H1 (cell line): Measurements from ENCODE around the gene ST6GALNAC2. TPM values are rescaled to one million over a fixed set of nuclear protein-coding genes. Genes with fewer than 3 reads are reported as not detected.

Experiments used
- CTCF ChIA-PET: fragments of 300-600 bp; sonication (Branson Sonifier 250); formaldehyde crosslinking; loops from one replicate; lab custom pipeline; 2021; ENCODE audit not compliant: partially characterized antibody; lab: Charles Lee
- POLR2A ChIA-PET: fragments of 300-600 bp; sonication (Branson Sonifier 250); formaldehyde crosslinking; loops from one replicate; lab custom pipeline; 2021; ENCODE audit warnings: inconsistent platforms; ENCODE audit not compliant: partially characterized antibody; lab: Charles Lee
- DNase-seq, 2 experiments: peaks; one replicate each; pipeline versions ENCODE4 v3.0.0 to v3.0.0-alpha.2; 2010 to 2022; ENCODE audit warnings: low spot score in 2 of 2, low read depth in 1 of 2, mixed read lengths in 1 of 2
- FAIRE-seq: peaks from 2 replicates; lab custom pipeline; 2011; peaks lifted over from hg19 to GRCh38; lab: Jason Lieb, UNC
- H2AFZ ChIP-seq: 2 replicates; pipeline ENCODE4 v1.8.1; 2012; ENCODE audit warnings: low read length, inconsistent platforms
- H2AK5ac ChIP-seq: 2 replicates; pipeline ENCODE4 v1.6.1; 2013; ENCODE audit warnings: low read depth, low read length
- H2BK120ac ChIP-seq: replicated peaks from 2 replicates; pipeline ENCODE3; 2013; ENCODE audit warnings: low read depth, low read length, inconsistent platforms
- H2BK12ac ChIP-seq: 2 replicates; pipeline ENCODE4 v1.6.1; 2013; ENCODE audit warnings: low read depth, low read length
- H2BK15ac ChIP-seq: 2 replicates; pipeline ENCODE4 v1.6.1; 2013; ENCODE audit warnings: low read length
- H2BK20ac ChIP-seq: 2 replicates; pipeline ENCODE4 v1.6.1; 2013; ENCODE audit warnings: low read length
- H2BK5ac ChIP-seq: 2 replicates; pipeline ENCODE4 v1.6.1; 2013; ENCODE audit warnings: low read depth, low read length
- H3K14ac ChIP-seq: 2 replicates; pipeline ENCODE4 v1.6.1; 2013; ENCODE audit warnings: inconsistent platforms; ENCODE audit not compliant: insufficient read length
- H3K18ac ChIP-seq: 2 replicates; pipeline ENCODE4 v1.6.1; 2013; ENCODE audit warnings: low read length; ENCODE audit errors: extremely low read depth
- H3K23ac ChIP-seq: 2 replicates; pipeline ENCODE4 v1.6.1; 2013; ENCODE audit warnings: inconsistent platforms; ENCODE audit not compliant: insufficient read length
- H3K23me2 ChIP-seq: 2 replicates; pipeline ENCODE4 v1.6.1; 2013; ENCODE audit warnings: low read depth, low read length
- H3K27ac ChIP-seq: 2 replicates; pipeline ENCODE4 v1.6.1; 2011; ENCODE audit warnings: low read depth, low read length, inconsistent platforms
- H3K27me3 ChIP-seq, 4 experiments: replicated peaks in 1 of 4; 1 replicate in 1 of 4; 2 replicates in 3 of 4; pipeline versions ENCODE4 v1.6.1 to v1.8.1; 2011 to 2013; ENCODE audit warnings: low read length in 3 of 4, mild to moderate bottlenecking in 3 of 4, inconsistent platforms in 2 of 4, mixed read lengths in 2 of 4, moderate library complexity in 1 of 4; ENCODE audit not compliant: control insufficient read depth in 3 of 4, insufficient read depth in 3 of 4; ENCODE audit errors: extremely low read depth in 1 of 4
- H3K36me3 ChIP-seq, 4 experiments: 2 replicates each; pipeline versions ENCODE4 v1.6.1 to v1.8.1; 2011 to 2013; ENCODE audit warnings: mild to moderate bottlenecking in 4 of 4, low read length in 3 of 4, moderate library complexity in 2 of 4, control low read depth in 1 of 4, inconsistent platforms in 1 of 4; ENCODE audit not compliant: insufficient read depth in 4 of 4, control insufficient read depth in 2 of 4
- H3K4ac ChIP-seq: replicated peaks from 2 replicates; pipeline ENCODE3; 2013; ENCODE audit warnings: low read length, low read depth, mixed read lengths, inconsistent platforms; ENCODE audit not compliant: insufficient read length
- H3K4me1 ChIP-seq, 4 experiments: replicated peaks in 1 of 4; 1 replicate in 1 of 4; 2 replicates in 3 of 4; pipeline versions ENCODE4 v1.6.1 to v1.8.1; 2011 to 2013; ENCODE audit warnings: low read length in 3 of 4, inconsistent platforms in 2 of 4, mixed read lengths in 1 of 4; ENCODE audit not compliant: insufficient read depth in 4 of 4, control insufficient read depth in 3 of 4
- H3K4me2 ChIP-seq, 2 experiments: 2 replicates each; pipeline versions ENCODE4 v1.6.1 to v1.8.1; 2011 to 2013; ENCODE audit warnings: low read depth in 2 of 2, low read length in 2 of 2, control low read depth in 1 of 2, inconsistent platforms in 1 of 2, mild to moderate bottlenecking in 1 of 2; ENCODE audit not compliant: insufficient read depth in 1 of 2
- H3K4me3 ChIP-seq, 4 experiments: fragments of 200-600, 300-600 bp in 1 of 4; sonication (generic), shearing (Covaris generic), sonication (Bioruptor Twin) in 1 of 4; 2 replicates each; pipeline versions ENCODE4 v1.5.1 to v1.8.1; 2011 to 2016; ENCODE audit warnings: low read length in 4 of 4, low read depth in 3 of 4, control low read depth in 2 of 4, inconsistent platforms in 2 of 4, mild to moderate bottlenecking in 2 of 4, mixed read lengths in 1 of 4, moderate library complexity in 1 of 4; ENCODE audit not compliant: insufficient read depth in 2 of 4; ENCODE audit errors: extremely low read depth in 1 of 4
- H3K56ac ChIP-seq: replicated peaks from 2 replicates; pipeline ENCODE3; 2013; ENCODE audit warnings: low read depth, mild to moderate bottlenecking, mixed read lengths, low read length, inconsistent platforms; ENCODE audit not compliant: insufficient read length
- H3K79me1 ChIP-seq: 2 replicates; pipeline ENCODE4 v1.6.1; 2013; ENCODE audit warnings: low read depth, low read length, control low read depth
- H3K79me2 ChIP-seq, 2 experiments: 2 replicates each; pipeline versions ENCODE4 v1.6.1 to v1.8.1; 2012 to 2013; ENCODE audit warnings: low read length in 2 of 2, mild to moderate bottlenecking in 2 of 2, inconsistent platforms in 1 of 2; ENCODE audit not compliant: insufficient read depth in 2 of 2, control insufficient read depth in 1 of 2
- H3K9ac ChIP-seq, 4 experiments: replicated peaks in 1 of 4; 1 replicate in 1 of 4; 2 replicates in 3 of 4; pipeline versions ENCODE4 v1.6.1 to v1.8.1; 2011 to 2013; ENCODE audit warnings: low read depth in 3 of 4, low read length in 3 of 4, control low read depth in 2 of 4, mild to moderate bottlenecking in 2 of 4, moderate library complexity in 2 of 4, inconsistent platforms in 1 of 4; ENCODE audit errors: extremely low read depth in 1 of 4
- H3K9me3 ChIP-seq, 2 experiments: 2 replicates each; pipeline versions ENCODE4 v1.6.1 to v1.8.1; 2012 to 2013; ENCODE audit warnings: mild to moderate bottlenecking in 2 of 2, moderate library complexity in 2 of 2, control low read depth in 1 of 2, inconsistent platforms in 1 of 2, low read depth in 1 of 2, low read length in 1 of 2, mixed read lengths in 1 of 2; ENCODE audit not compliant: insufficient read depth in 2 of 2
- H4K20me1 ChIP-seq, 2 experiments: replicated peaks in 1 of 2; 2 replicates each; pipeline versions ENCODE3 to v1.8.1; 2011 to 2013; ENCODE audit warnings: inconsistent platforms in 2 of 2, low read length in 2 of 2, mild to moderate bottlenecking in 1 of 2; ENCODE audit not compliant: insufficient read depth in 2 of 2, control insufficient read depth in 1 of 2
- H4K5ac ChIP-seq: 2 replicates; pipeline ENCODE4 v1.6.1; 2013; ENCODE audit warnings: low read length, low read depth, mixed read lengths, inconsistent platforms; ENCODE audit not compliant: insufficient read length
- H4K8ac ChIP-seq: 2 replicates; pipeline ENCODE4 v1.8.0; 2013; ENCODE audit warnings: mild to moderate bottlenecking, moderate library complexity, low read length, inconsistent platforms; ENCODE audit not compliant: insufficient read depth; ENCODE audit errors: extremely low read depth
- H4K91ac ChIP-seq: replicated peaks from 2 replicates; pipeline ENCODE3; 2013; ENCODE audit warnings: low read length, mixed read lengths, inconsistent platforms; ENCODE audit not compliant: insufficient read length
- CTBP2 ChIP-seq: IDR thresholded peaks from 2 replicates; pipeline ENCODE4 v1.7.0; 2011; ENCODE audit warnings: borderline replicate concordance, mild to moderate bottlenecking, moderate library complexity, mixed read lengths, low read length; ENCODE audit not compliant: insufficient read depth, insufficient read length
- CTCF ChIP-seq, 3 experiments: IDR thresholded peaks; 1 replicate in 2 of 3; 2 replicates in 1 of 3; pipeline versions ENCODE4 v1.5.1 to v1.6.1; 2011; ENCODE audit warnings: low read length in 3 of 3, mild to moderate bottlenecking in 3 of 3, inconsistent platforms in 2 of 3, low read depth in 1 of 3, moderate library complexity in 1 of 3; ENCODE audit not compliant: insufficient read depth in 1 of 3; ENCODE audit errors: control extremely low read depth in 1 of 3
- E2F6 ChIP-seq: IDR thresholded peaks from 2 replicates; pipeline ENCODE4 v1.6.1; 2012; ENCODE audit warnings: inconsistent platforms
- GABPA ChIP-seq: IDR thresholded peaks from 2 replicates; pipeline ENCODE4 v1.6.1; 2011; ENCODE audit warnings: mild to moderate bottlenecking, low read length, moderate library complexity, borderline replicate concordance; ENCODE audit not compliant: insufficient read depth
- MAX ChIP-seq: IDR thresholded peaks from 2 replicates; pipeline ENCODE4 v1.6.1; 2012; ENCODE audit warnings: inconsistent platforms
- TEAD4 ChIP-seq: IDR thresholded peaks from 2 replicates; pipeline ENCODE4 v1.6.1; 2012; ENCODE audit warnings: low read depth, low read length, inconsistent platforms, mixed read lengths
- WGBS, 2 experiments: shearing (Covaris generic) in 1 of 2; methylation state at CpG; one replicate each; pipeline versions ENCODE4 v1.1.6 to v1.1.7; 2013 to 2015; ENCODE audit warnings: low lambda C conversion rate in 2 of 2, mixed read lengths in 2 of 2, inconsistent platforms in 1 of 2, low coverage in 1 of 2, missing lambda C conversion rate in 1 of 2; ENCODE audit not compliant: insufficient replicate concordance in 2 of 2, insufficient coverage in 1 of 2, insufficient read length in 1 of 2; ENCODE audit errors: extremely low coverage in 1 of 2, missing lambda C conversion rate in 1 of 2; 5-methylcytosine and 5-hydroxymethylcytosine counted together
- polyA plus RNA-seq, 7 experiments: library from polyadenylated mRNA; depleted of rRNA in 3 of 7; stranded (reverse) in 5 of 7; unstranded in 2 of 7; fragments of >200 nt in 5 of 7; fragments of 200-250 nt in 2 of 7; gene quantifications; 1 replicate in 5 of 7; 2 replicates in 1 of 7; 4 replicates in 1 of 7; pipeline versions ENCODE4 v1.2.1 to v1.2.3, GENCODE V29; 2011 to 2013; ENCODE audit warnings: missing spikeins in 2 of 7, mixed read lengths in 2 of 7
- total RNA-seq: library from RNA; stranded (reverse); fragmentation: NEBNext Ultra II Directional; extraction: Animal tissue kit (Norgen Biotek cat#: 25700); gene quantifications from 2 replicates; pipeline ENCODE4 v1.2.1, GENCODE V29; 2021

Gene ST6GALNAC2
- total and polyA plus RNA-seq, 2 of the 8 experiments (the other 6 are each of a cell fraction or from before 2014, with no cell fraction given) = 0.09 TPM; not detected in 1

- H4K20me1 ChIP-seq = no peaks in the 10 kb centered on the region
- no peaks in the 10 kb centered on the region; the same call in 1 of the 2 replicates for H3K79me1 ChIP-seq
- no peak overlapping the region for H3K4ac ChIP-seq
- no peak overlapping the region for H3K4me3 ChIP-seq
- no peak overlapping the region for H3K27ac ChIP-seq
- no peaks in the 10 kb centered on the region for H3K9me3 ChIP-seq
- H3K4me2 ChIP-seq = peak overlapping the region; percentile 1 to 38; a peak in 2 of 4 replicates
- H3K18ac ChIP-seq = no peak overlapping the region; the same call in 1 of the 2 replicates
- H3K23me2 ChIP-seq = no peaks in the 10 kb centered on the region
- H2BK5ac ChIP-seq = peak overlapping the region; percentile 35; the same call in 1 of the 2 replicates
- H2BK120ac ChIP-seq = no peak overlapping the region
- no peak overlapping the region for H3K9ac ChIP-seq
- no peak overlapping the region for H3K56ac ChIP-seq
- POLR2A ChIA-PET = interaction anchor here (0.8 to 5.1 kb wide), 7 partner anchors 9 to 39 kb away, joined by 3 to 30 read pairs (median 4); partner anchors contain the start of gene PRCD
- H3K27me3 ChIP-seq = peaks cover 0 to 5% (median 0%) of the 10 kb centered on the region in 4 experiments; a peak in 2 of 7 replicates
- peaks cover 0 to 34% (median 24%) of the 10 kb centered on the region in 4 experiments; a peak in 6 of 7 replicates for H3K4me1 ChIP-seq
- H2BK15ac ChIP-seq = peak overlapping the region; percentile 19; the same call in 1 of the 2 replicates
- no peak overlapping the region for H3K23ac ChIP-seq
- H2BK12ac ChIP-seq = peak overlapping the region; percentile 50; the same call in 1 of the 2 replicates
- no peak for FAIRE-seq
- WGBS, 2 experiments = 53% methylated on average over 24 of the region's 26 CpGs; no CpG with 5 or more reads in 1 of the 2 experiments
- no peak overlapping the region for H2AFZ ChIP-seq
- no peaks in the 10 kb centered on the region for H3K79me2 ChIP-seq
- H4K8ac ChIP-seq = peak overlapping the region; percentile 1; the same call in 1 of the 2 replicates
- H3K36me3 ChIP-seq = no peaks in the 10 kb centered on the region
- H4K91ac ChIP-seq = peak overlapping the region; percentile 85
- no peak overlapping the region for H3K14ac ChIP-seq
- DNase-seq = peak in 1 of 2 experiments; percentile 78
- no peak overlapping the region for H2AK5ac ChIP-seq
- no peak overlapping the region for H4K5ac ChIP-seq
- H2BK20ac ChIP-seq = 0 out of 2 replicates have a peak overlapping the region, but pooled peaks have one; percentile 32
- CTCF ChIA-PET = interaction anchor here (0.8 to 4.9 kb wide), 20 partner anchors 9 to 187 kb away, joined by 3 to 41 read pairs (median 4); partner anchors contain the start of genes AANAT and PRCD
- TF ChIP-seq MAX = peak; percentile 70; the same call in 1 of the 2 replicates
- TF ChIP-seq CTBP2 = no peak
- peak; percentile 81 for TF ChIP-seq E2F6
- TF ChIP-seq TEAD4 = 0 out of 2 replicates have a peak, but pooled peaks have one; percentile 11
- peak; percentile 60; the same call in 1 of the 2 replicates for TF ChIP-seq GABPA
- TF ChIP-seq CTCF (IDR thresholded peaks at IDR 0.05; ENCODE audit: control extremely low read depth in 1 of 3, insufficient read depth in 1 of 3, low read depth in 1 of 3, low read length in 3 of 3) = peak in 2 of 3 experiments; percentile 18 to 21; a peak in 2 of 4 replicates
Measured at GRCh38 chr17:76527430-76528111, 58.1 kb downstream of the ST6GALNAC2 start.
